Mesenteric fat pad (tissue), 1 donor: Measurements from ENCODE around the gene ENDOU. TPM values are rescaled to one million over a fixed set of nuclear protein-coding genes. Genes with fewer than 3 reads are reported as not detected.
"Not testable (repeated sequence)": the region's sequence is repeated elsewhere in the genome, so short reads cannot be mapped to it uniquely, and the experiment has no call there.

Experiments
- DNase-seq: peaks from one replicate; pipeline ENCODE4 v3.0.0-alpha.2; 2020; ENCODE audit warnings: low spot score
- total RNA-seq: library from RNA; stranded (reverse); fragmentation: NEBNext Ultra II Directional; extraction: Animal tissue kit (Norgen Biotek cat#: 25700); gene quantifications from one replicate; pipeline ENCODE4 v1.2.1, GENCODE V29; 2021
- donor health status: DM: yes; HTN: yes; CAD: no.

The ENDOU gene
- total RNA-seq, 1 donor from 2014 or later, result 1.4 TPM

DNA sequence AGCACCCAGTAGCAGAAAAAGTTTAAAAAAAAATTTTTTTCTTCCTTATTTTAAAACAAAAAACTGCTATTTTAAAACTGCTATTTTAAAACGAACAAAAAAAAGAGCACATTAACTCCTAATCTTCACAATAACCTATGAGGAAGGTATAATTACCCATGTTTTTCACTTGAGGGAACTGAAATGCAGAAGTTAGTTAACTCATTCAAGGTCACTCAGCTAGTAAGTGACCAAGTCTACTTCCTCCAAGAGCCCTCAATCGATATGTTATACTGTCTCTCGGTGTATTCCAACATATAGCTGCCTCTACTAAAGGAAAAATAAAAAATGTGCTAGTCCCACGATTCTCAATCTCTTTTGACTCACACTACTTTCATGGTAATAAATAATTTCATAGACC is 27.2 kb downstream of the ENDOU start:
- DNase-seq, result no peak

GRCh38 chr12:47689215-47689614 is 36.1 kb downstream of the ENDOU start:
- DNase-seq, result no peak

- no peak for DNase-seq
Observed at GRCh38 chr12:47687636-47688035, 37.7 kb downstream of the ENDOU start.

- DNase-seq, result no peak
Observed at GRCh38 chr12:47686645-47687240, 38.5 kb downstream of the ENDOU start.

- no peak for DNase-seq
Observed at GRCh38 chr12:47679785-47680184, 45.5 kb downstream of the ENDOU start.

- no peak for DNase-seq
Observed at GRCh38 chr12:47672068-47672467, 53.2 kb downstream of the ENDOU start.

DNA sequence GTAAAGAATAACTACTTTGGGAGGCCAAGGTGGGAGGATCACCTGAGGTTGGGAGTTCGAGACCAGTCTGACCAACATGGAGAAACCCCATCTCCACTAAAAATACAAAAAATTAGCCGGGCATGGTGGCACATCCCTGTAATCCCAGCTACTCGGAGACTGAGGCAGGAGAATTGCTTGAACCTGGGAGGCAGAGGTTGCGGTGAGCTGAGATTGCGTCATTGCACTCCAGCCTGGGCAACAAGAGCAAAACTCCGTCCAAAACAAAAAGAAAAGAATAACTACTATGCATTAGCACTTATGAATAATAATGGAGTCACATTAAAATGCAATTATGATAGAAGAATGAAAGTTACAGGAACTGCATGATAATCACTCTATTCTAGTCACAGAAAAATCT is 57.4 kb downstream of the ENDOU start:
- not testable (repeated sequence) for DNase-seq

Other genes starting within 250 kb of the ENDOU start
- 17.6 TPM for gene RPAP3, start 19.5 kb downstream of the ENDOU start, total RNA-seq
- 79.4 TPM for gene RAPGEF3, start 33.4 kb upstream of the ENDOU start, total RNA-seq
- 40.3 TPM for gene SLC48A1, start 47.7 kb upstream of the ENDOU start, total RNA-seq
- gene HDAC7, start 94.4 kb upstream of the ENDOU start, total RNA-seq, result 105 TPM
- 9.8 TPM for gene VDR, start 179.5 kb upstream of the ENDOU start, total RNA-seq
- gene TMEM106C, start 238.1 kb upstream of the ENDOU start, total RNA-seq, result 34.5 TPM